IPS DF 6.9 (cell line): Measurements from ENCODE around the gene FAR1.

Experiments
- DNase-seq: peaks from one replicate; pipeline ENCODE4 v3.0.0-alpha.2; 2013; ENCODE audit warnings: low read depth, low spot score
- H3K27ac ChIP-seq: one replicate; pipeline ENCODE4 v1.5.1; 2013; ENCODE audit warnings: low read length, control low read depth
- H3K27me3 ChIP-seq: 2 replicates; pipeline ENCODE4 v1.6.1; 2013; ENCODE audit warnings: mild to moderate bottlenecking, low read length; ENCODE audit not compliant: control insufficient read depth, insufficient read depth
- H3K36me3 ChIP-seq: 2 replicates; pipeline ENCODE4 v1.6.1; 2013; ENCODE audit warnings: low read length; ENCODE audit not compliant: control insufficient read depth, insufficient read depth
- H3K4me1 ChIP-seq: 2 replicates; pipeline ENCODE4 v1.6.1; 2013; ENCODE audit warnings: low read length; ENCODE audit not compliant: control insufficient read depth, insufficient read depth
- H3K4me3 ChIP-seq: 2 replicates; pipeline ENCODE4 v1.5.1; 2013; ENCODE audit warnings: mild to moderate bottlenecking, low read length
- H3K9me3 ChIP-seq: 2 replicates; pipeline ENCODE4 v1.6.1; 2013; ENCODE audit warnings: low read length, inconsistent platforms; ENCODE audit not compliant: control insufficient read depth, insufficient read depth
- WGBS: extraction: QIAGEN DNeasy Blood & Tissue Kit; methylation state at CpG from one replicate; pipeline ENCODE4 v1.1.7; 2013; ENCODE audit warnings: mixed read lengths, missing lambda C conversion rate; ENCODE audit not compliant: insufficient read length, insufficient coverage; 5-methylcytosine and 5-hydroxymethylcytosine counted together

FAR1 gene

GRCh38 chr11:13669544-13670488 lies 1.3 kb downstream of the FAR1 start:
- WGBS = no CpG with 5 or more reads among the region's 18 CpGs
- Histone ChIP-seq H3K36me3 (no peaks in the 10 kb centered on the region), H3K4me1 (no peaks in the 10 kb centered on the region), H3K9me3 (no peaks in the 10 kb centered on the region), H3K4me3 (peak overlapping the region; percentile 70; the same call in 1 of the 2 replicates), H3K27me3 (no peaks in the 10 kb centered on the region), H3K27ac (no peak overlapping the region)
- no peak for DNase-seq

DNA sequence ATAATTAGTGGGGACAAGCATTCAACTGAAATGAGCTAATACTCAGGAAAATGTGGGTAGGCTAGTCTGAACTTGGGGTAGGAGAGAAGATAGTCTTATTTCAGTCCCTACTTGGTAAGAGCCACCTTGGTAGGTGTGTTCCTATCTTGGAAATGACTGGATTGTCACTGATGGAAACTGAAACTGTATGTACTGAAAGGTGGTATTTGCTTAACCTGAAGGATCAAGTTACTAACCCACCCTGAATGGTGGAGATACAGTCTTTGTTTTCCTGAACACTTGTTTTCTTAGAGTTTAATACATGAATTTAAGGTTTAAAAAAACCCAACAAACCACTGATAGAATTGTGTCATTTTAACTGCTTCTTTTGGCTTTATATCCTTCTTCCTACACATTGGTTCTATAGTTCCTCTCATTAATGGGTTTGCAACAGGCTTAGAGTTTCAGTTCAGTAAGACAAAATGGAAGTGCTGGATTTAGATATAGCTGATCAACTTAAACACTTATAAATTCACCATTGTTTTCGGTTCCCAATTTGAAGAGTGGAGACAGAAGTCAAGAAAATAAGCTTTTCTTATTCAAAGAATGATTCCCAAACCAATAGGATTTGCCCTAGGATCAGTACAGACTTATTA lies 4.2 kb downstream of the FAR1 start:
- Histone ChIP-seq H3K9me3 (no peaks in the 10 kb centered on the region), H3K27ac (no peak overlapping the region), H3K27me3 (no peaks in the 10 kb centered on the region), H3K4me1 (no peaks in the 10 kb centered on the region), H3K36me3 (no peaks in the 10 kb centered on the region), H3K4me3 (no peak overlapping the region)
- DNase-seq = no peak
- no CpG with 5 or more reads among the region's 1 CpG for WGBS

DNA sequence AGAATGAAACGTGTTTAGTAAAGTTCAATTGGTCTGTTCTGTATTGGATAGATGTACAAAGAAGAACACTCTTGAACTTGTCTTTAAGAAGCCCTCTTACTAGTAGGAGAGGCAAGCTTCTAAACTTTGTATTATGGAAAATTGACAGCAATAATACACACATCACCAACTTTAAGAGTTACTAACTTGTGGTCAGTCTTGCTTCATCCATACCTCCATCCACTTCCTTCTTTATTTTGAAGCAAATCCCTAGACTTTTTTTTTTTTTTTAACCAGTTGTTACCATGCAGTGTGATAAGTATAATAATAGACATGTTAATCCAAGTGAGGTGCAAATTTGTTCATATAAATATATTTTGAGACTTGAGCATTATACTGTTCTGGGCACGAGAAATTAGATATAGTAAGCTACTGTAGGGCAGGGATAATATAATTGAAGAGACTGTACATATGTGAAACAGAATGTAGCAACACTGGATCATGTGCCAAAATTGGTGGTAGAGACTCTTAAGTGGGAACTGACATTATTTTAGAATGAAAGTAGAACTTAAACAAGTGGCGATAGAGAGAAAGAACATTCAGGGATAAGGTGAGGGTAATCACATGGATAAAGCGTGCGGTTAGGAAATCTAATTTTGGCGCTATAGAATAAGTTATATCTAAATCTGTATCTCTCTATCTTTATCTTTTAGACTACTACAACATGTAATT lies 6.5 kb downstream of the FAR1 start:
- Histone ChIP-seq H3K9me3 (no peaks in the 10 kb centered on the region), H3K27ac (no peak overlapping the region), H3K27me3 (no peaks in the 10 kb centered on the region), H3K4me3 (no peak overlapping the region), H3K4me1 (peaks cover 1% of the 10 kb centered on the region; the same call in 1 of the 2 replicates), H3K36me3 (no peaks in the 10 kb centered on the region)
- no peak for DNase-seq
- WGBS = no CpG with 5 or more reads among the region's 6 CpGs

- Histone ChIP-seq H3K27me3 (no peaks in the 10 kb centered on the region), H3K4me1 (peaks cover 4% of the 10 kb centered on the region; the same call in 1 of the 2 replicates), H3K27ac (no peak overlapping the region), H3K9me3 (no peaks in the 10 kb centered on the region), H3K36me3 (no peaks in the 10 kb centered on the region), H3K4me3 (no peak overlapping the region)
- no CpG with 5 or more reads among the region's 1 CpG for WGBS
- no peak for DNase-seq
These were observed 8.1 kb downstream of the FAR1 start for GRCh38 chr11:13676576-13676975.

DNA sequence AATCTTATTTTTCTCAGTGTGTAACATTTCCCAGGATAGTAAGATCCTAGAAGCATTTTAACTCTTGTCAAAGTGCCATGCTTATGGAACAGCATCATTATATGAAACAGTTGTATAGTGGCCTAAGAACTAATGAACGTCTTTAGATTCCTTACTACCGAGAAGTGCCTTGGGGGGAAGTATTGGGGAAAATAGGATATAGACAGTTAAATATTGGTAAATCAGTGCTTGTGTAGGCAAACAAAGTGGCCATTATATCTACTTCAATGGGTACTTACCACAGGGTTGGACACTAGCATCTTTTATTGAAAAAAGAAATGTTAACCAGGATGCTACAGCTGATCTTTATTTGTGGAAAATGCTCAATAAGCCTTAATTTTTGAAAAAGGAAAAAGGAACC lies 11.3 kb downstream of the FAR1 start:
- Histone ChIP-seq H3K4me1 (peaks cover 4% of the 10 kb centered on the region; the same call in 1 of the 2 replicates), H3K4me3 (no peak overlapping the region), H3K36me3 (no peaks in the 10 kb centered on the region), H3K27ac (no peak overlapping the region), H3K9me3 (no peaks in the 10 kb centered on the region), H3K27me3 (no peaks in the 10 kb centered on the region)
- no CpG with 5 or more reads among the region's 2 CpGs for WGBS
- DNase-seq = no peak

DNA sequence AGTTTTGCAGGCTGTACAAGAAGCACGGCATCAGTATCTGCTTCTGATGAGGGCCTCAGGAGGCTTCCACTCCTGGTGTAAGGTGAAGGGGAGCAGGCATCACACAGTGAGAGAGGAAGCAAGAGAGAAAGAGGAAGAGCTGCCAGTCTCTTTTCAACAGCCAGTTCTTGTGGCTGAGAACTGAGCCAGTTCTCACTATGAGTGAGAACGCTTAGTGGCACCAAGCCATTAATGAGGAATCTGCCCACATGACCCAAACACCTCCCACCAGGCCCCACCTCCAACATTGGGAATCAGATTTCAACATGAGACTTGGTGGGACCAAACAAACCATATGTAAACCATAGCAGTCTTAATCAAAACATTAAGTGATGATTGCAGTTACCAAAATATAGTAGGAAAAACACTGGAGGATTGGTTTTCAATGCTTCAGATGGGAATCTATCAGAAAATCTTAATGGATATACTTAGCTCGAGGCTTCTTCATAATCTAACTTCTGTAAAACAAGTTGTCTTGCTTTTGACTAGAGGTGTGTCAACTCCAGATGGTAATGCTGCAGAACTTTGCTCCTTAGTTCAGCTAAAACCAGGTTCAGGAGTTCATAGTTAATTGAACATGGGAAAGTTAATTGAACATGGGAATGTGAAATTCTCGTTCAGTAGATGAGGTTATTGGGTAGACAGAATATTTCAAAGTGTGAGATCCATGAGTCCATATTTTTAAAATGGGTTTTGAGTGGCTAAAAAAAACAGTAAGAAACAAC lies 12.2 kb downstream of the FAR1 start:
- no peak for DNase-seq
- Histone ChIP-seq H3K4me1 (peaks cover 4% of the 10 kb centered on the region; the same call in 1 of the 2 replicates), H3K9me3 (no peaks in the 10 kb centered on the region), H3K36me3 (no peaks in the 10 kb centered on the region), H3K4me3 (no peak overlapping the region), H3K27me3 (no peaks in the 10 kb centered on the region), H3K27ac (no peak overlapping the region)
- WGBS = no CpG with 5 or more reads among the region's 4 CpGs

DNA sequence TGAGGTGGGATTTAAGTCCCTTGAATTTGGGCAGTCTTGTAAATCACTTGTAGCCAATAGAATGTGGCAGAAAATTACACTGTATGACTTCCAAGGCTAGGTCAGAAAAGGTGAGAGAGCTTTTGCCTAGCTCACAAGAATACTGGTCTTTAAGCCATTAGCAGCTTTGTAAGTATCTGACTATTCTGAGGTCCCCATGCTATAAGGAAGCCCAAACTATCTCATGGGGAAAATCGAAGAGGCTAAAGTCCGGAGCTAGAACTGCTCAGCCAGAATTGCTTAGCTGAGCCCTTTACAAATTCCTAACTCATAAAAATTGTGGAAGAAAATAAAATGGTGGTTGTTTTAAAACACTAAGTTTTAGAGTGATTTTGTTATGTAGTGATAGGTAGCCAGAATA lies 13.0 kb downstream of the FAR1 start:
- no CpG with 5 or more reads among the region's 2 CpGs for WGBS
- Histone ChIP-seq H3K36me3 (no peaks in the 10 kb centered on the region), H3K4me3 (no peak overlapping the region), H3K9me3 (no peaks in the 10 kb centered on the region), H3K27me3 (no peaks in the 10 kb centered on the region), H3K27ac (no peak overlapping the region), H3K4me1 (peaks cover 4% of the 10 kb centered on the region; the same call in 1 of the 2 replicates)
- no peak for DNase-seq

- H3K4me1 ChIP-seq = peaks cover 5% of the 10 kb centered on the region; the same call in 1 of the 2 replicates
These were observed 13.7 kb downstream of the FAR1 start for GRCh38 chr11:13682212-13682611.

DNA sequence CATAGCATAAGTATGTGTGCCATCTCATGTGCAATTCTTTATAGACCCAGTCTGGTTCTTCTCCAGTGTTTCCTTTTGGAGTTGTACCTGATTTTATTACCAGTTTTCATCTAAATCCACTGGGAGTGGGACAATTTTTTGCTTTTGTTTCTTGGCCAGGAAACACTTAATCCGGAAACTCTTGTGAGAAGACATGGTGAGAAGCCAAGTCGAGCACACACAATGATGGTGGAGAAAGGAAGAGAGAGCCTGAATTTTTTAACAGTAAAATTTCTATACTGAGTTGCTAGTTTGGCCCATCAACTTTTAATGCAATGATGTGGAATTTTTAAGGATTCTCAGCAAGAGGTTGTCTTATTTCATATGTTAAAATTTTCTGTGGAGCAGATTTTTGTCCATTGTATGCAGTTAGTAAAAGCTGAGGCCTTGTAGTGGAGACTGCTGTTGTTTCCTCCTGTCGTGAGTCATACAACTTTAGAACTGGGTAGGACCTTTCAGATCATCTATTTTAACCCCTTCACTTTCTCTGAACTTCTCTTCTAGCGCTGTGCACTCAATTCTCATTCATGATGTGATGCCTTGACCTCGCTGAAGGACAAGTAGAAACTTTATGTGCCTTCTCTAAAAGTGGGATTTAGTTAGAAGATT lies 17.1 kb downstream of the FAR1 start:
- no peak overlapping the region for H3K27ac ChIP-seq
- no CpG with 5 or more reads among the region's 5 CpGs for WGBS

More at GRCh38 chr11:13682212-13682611, 13.7 kb downstream of the FAR1 start:
- no peak overlapping the region for H3K27ac ChIP-seq
- H3K27me3 ChIP-seq = no peaks in the 10 kb centered on the region
- no peak overlapping the region for H3K4me3 ChIP-seq
- WGBS = no CpG with 5 or more reads among the region's 1 CpG
- no peaks in the 10 kb centered on the region for H3K9me3 ChIP-seq
- no peak for DNase-seq
- H3K36me3 ChIP-seq = no peaks in the 10 kb centered on the region

More for the DNA sequence above, 17.1 kb downstream of the FAR1 start:
- Histone ChIP-seq H3K4me3 (no peak overlapping the region), H3K4me1 (peaks cover 1% of the 10 kb centered on the region; the same call in 1 of the 2 replicates), H3K9me3 (no peaks in the 10 kb centered on the region), H3K36me3 (no peaks in the 10 kb centered on the region), H3K27me3 (no peaks in the 10 kb centered on the region)
- no peak for DNase-seq
